ENCODE measurements around the gene ASPRV1.

The ASPRV1 gene

DNA sequence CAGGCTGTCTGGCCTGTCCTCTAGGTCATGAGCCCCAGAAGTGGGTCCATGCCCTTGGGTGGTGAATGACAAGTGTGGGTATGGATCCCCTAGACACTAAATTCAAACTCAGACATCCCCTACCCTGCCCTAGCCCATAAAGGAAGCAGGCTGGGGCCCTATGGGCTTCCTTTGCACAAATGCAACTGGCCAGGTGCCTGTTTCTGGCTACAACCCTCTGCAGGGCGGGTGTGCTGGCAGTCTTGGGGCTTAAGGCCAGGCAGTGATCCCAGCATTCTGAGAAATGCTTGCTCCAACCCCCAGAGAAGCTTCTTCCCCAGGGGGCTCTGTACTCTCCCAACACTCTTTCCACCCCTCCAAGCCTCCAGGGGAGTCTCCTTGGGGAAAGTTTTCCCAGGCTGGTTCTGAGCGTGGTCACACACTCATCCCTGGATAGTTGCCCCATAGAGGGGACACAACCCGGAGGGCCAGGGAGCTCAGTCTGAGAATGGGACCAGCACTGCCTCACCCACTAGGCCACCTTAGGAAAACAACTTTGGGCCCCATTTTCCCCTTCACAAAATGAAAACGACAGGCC is 16.6 kb upstream of the ASPRV1 start:
- TF ChIP-seq POLR2A (IDR thresholded peaks at IDR 0.05; ENCODE audit: low read length) (no peak), GATA1 (IDR thresholded peaks at IDR 0.05; ENCODE audit: low read depth, low read length) (no peak)
- DNase-seq, result peak in 1 of 2 experiments; percentile 35

DNA sequence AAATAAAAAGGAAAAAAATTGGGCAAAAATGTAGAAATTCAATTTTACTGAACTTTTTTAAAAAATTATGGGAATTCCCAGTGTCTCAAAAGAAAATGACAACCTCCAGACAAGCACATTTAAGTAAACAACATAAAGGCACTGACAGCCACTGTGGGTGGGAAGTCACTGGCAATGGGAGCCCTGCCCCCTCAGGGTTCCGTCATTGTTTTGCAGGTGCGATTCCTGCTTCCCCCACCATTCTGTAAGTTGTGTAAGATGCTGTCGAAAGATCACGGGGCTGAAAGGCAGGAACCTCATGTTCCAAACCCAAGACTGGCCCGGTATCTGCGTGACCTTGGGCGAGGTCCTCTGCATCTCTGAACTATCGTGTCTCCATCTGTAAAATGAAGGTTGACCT is 15.8 kb upstream of the ASPRV1 start:
- TF ChIP-seq POLR2A (IDR thresholded peaks at IDR 0.05; ENCODE audit: low read length) (no peak), GATA1 (IDR thresholded peaks at IDR 0.05; ENCODE audit: low read depth, low read length) (no peak)
- DNase-seq, result no peak

GRCh38 chr2:69975853-69976462 is 14.5 kb upstream of the ASPRV1 start:
- DNase-seq, result peak; percentile 53 to 68
- TF ChIP-seq POLR2A (IDR thresholded peaks at IDR 0.05; ENCODE audit: low read length), result no peak
- TF ChIP-seq GATA1 (IDR thresholded peaks at IDR 0.05; ENCODE audit: low read depth, low read length), result no peak

- no peak for DNase-seq
Observed at GRCh38 chr2:69975136-69975852, 13.9 kb upstream of the ASPRV1 start.

GRCh38 chr2:69973335-69973735 is 11.9 kb upstream of the ASPRV1 start:
- DNase-seq, result peak; percentile 63 to 82
- TF ChIP-seq POLR2A (IDR thresholded peaks at IDR 0.05; ENCODE audit: low read length), result peak; percentile 25
- TF ChIP-seq GATA1 (IDR thresholded peaks at IDR 0.05; ENCODE audit: low read depth, low read length), result no peak

More at GRCh38 chr2:69975136-69975852, 13.9 kb upstream of the ASPRV1 start:
- TF ChIP-seq POLR2A (IDR thresholded peaks at IDR 0.05; ENCODE audit: low read length) (no peak), GATA1 (IDR thresholded peaks at IDR 0.05; ENCODE audit: low read depth, low read length) (no peak)

DNA sequence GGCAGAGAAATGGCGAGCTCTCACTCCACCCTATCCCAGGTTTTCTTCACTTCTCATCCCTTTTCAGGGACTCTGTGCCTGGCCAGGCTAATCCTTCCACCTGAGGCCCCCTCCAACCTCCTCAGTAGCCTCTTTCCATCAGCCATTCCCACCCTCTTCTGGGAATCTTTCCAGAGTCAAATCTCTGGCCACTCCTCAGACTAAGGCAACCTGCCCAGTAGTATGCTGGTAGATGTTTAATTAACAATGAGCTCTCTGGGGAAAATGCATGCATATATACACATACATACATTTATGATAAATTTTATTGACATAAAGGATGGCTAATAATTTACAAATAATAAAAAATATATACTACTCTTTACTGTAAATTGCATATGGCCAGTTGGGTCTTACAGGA is 11.4 kb upstream of the ASPRV1 start:
- no peak for TF ChIP-seq GATA1 (IDR thresholded peaks at IDR 0.05; ENCODE audit: low read depth, low read length)
- TF ChIP-seq POLR2A (IDR thresholded peaks at IDR 0.05; ENCODE audit: low read length), result no peak
- no peak for DNase-seq

DNA sequence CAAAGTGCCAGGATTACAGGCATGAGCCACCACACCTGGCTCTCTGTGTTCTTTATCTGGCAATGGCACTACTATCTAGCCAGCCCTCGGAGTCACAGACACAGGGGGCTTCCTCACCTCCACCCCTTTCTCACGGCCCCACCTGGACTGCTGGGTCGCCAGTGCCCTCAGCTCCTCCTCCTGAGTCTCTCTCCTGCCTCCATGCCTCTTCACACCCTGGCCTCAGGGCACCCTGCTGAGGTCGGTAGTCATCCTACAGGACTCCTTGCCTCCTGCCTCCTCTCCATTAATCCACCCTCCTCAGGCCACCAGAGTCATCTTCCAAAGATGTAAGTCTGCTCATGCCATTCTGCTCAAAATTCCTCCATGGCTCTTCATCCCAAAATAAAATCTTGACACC is 8.6 kb upstream of the ASPRV1 start:
- TF ChIP-seq GATA1 (IDR thresholded peaks at IDR 0.05; ENCODE audit: low read depth, low read length), result no peak
- no peak for TF ChIP-seq POLR2A (IDR thresholded peaks at IDR 0.05; ENCODE audit: low read length)
- DNase-seq, result no peak

DNA sequence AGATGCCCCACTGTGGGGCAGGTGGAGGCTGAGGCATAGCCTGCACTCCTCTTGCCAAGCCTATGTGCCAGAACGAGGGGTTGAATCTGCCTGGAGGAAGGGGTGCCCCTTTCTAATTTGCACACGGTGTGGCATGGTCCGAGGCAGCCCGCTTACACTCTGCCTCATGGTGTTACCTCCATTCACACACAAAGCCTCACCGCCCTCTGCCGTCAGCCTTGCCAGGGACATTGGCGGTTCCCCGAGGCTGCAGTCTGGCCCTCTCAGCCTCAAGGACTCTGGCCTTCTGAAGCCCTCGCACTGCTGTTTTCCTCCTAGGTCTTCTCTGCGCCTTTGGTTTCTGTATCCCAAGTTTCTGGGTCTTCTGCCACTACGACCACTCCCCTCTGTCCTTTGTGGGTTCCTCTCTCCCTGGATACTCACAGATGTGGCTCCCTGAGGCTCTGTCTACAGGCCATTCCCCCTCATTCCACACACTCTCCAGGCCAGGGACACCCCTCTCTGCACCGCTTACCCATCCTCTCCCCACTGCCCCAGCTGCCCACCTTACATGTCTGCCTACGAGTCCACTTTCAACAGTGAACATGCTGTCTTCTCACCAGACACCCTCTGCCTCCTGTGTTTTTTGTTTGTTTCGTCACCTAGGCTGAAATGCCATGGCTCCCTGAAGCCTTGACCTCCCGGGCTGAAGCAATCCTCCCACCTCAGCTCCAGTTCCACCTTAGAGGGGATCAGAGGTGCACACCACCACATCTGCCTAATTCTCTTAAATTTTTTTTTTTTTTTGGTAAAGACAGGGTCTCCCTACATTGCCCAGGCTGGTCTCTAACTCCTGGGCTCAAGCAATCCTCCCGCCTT is 7.9 kb upstream of the ASPRV1 start:
- no peak for DNase-seq
- TF ChIP-seq POLR2A (IDR thresholded peaks at IDR 0.05; ENCODE audit: low read length) (no peak), GATA1 (IDR thresholded peaks at IDR 0.05; ENCODE audit: low read depth, low read length) (no peak)

GRCh38 chr2:69968609-69969008 is 7.2 kb upstream of the ASPRV1 start:
- TF ChIP-seq POLR2A (IDR thresholded peaks at IDR 0.05; ENCODE audit: low read length) (no peak), GATA1 (IDR thresholded peaks at IDR 0.05; ENCODE audit: low read depth, low read length) (no peak)
- no peak for DNase-seq

GRCh38 chr2:69966496-69966895 is 5.1 kb upstream of the ASPRV1 start:
- TF ChIP-seq POLR2A (IDR thresholded peaks at IDR 0.05; ENCODE audit: low read length) (no peak), GATA1 (IDR thresholded peaks at IDR 0.05; ENCODE audit: low read depth, low read length) (no peak)

DNA sequence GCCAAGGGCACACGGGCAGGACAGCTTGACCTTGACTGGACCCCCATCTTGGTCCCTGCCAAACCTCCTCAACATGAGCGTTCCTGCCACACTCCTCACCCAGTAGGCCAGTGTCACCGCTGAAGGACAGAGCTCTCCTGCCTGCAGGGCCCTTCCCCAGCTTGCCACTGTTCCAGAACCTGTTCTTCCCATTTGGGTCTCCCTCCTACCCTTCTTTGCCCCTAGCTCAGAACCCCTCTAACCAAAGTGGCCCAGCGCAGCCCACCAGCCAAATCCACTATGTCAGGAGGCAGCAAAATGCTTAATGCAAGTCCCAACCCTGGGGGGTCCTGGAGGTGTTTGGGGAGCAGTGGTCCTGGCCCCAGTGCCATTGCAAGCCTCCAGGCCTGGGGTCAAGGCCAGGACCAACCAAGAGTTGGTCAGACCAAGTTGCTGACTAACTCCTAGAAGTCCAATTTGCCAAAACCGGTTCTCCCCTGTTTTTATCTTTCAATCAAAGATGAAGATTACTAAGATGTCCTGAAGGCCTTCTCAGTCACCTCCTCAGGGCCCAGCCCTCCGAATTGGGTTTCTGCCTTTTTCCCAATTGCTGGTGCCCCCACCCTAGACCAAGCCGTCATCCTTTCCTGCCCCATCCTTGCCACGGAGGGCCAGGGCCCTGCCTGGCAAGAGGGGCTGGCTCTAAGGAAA is 4.5 kb upstream of the ASPRV1 start:
- no peak for TF ChIP-seq GATA1 (IDR thresholded peaks at IDR 0.05; ENCODE audit: low read depth, low read length)

More at GRCh38 chr2:69966496-69966895, 5.1 kb upstream of the ASPRV1 start:
- no peak for DNase-seq

DNA sequence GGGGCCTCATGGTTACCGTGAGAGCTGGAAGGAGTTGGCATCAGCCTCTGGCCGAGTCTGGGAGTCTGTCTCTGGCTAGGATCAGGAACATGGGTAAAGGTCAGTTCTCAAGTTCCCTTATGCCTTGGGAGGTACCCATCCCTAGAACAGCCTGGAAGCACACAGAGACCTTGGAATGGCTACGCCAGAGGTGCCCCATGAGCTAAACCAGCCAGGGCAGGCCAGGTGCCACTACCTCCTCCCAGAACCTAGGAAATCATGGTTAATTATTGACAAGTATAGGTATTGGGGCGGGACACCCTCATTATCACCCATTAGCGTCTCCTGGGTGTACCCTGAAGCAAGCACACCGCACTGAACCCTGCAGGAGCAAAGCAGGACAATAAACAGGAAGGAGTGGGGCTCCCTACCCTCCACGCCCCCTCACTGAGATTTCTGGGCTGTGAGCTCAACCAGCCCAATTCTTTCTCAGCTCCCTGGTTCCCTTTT is 3.0 kb upstream of the ASPRV1 start:
- TF ChIP-seq POLR2A (IDR thresholded peaks at IDR 0.05; ENCODE audit: low read length), result no peak
- no peak for TF ChIP-seq GATA1 (IDR thresholded peaks at IDR 0.05; ENCODE audit: low read depth, low read length)
- no peak for DNase-seq

More for the DNA sequence above, 4.5 kb upstream of the ASPRV1 start:
- DNase-seq, result no peak

All from erythroblast (primary cell).